Stimulated activated CD8-positive, alpha-beta memory T cell treated with anti-CD3 and anti-CD28 coated beads, Interleukin-4, amount 100 ng/mL, for 1 hour (primary cell): ENCODE data around the gene ZNF117.
"Not testable (repeated sequence)": the region's sequence is repeated elsewhere in the genome, so short reads cannot be mapped to it uniquely, and the experiment has no call there.

Experiments
- DNase-seq, 2 donors: peaks; one replicate each; pipeline ENCODE4 v3.0.0-alpha.2; 2020; ENCODE audit warnings: low read depth in 2 of 2, low spot score in 1 of 2

The ZNF117 gene

DNA sequence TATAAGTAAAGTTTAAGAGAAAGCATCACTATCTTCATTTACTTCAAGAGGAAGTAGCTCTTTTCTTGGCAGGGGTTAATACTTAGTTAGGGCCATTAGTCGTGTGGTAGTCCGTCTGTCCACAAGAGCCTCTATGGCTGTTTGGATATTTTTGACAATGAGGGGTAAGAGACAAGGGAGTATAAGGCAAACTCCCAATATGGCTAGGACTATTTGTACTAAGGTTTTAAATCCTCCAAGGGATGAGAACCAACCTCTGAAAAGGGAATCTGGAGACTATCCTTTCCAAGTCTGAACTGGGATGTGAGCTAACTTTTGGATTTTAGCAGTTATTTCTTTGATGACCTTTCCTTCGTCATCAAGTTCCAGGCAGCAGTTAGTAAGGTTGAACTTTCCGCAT is at the start of gene ZNF117:
TSS of gene ZNF117 (minus strand) at position 101 of the 400 bp plus-strand sequence.
- no peak for DNase-seq

DNA sequence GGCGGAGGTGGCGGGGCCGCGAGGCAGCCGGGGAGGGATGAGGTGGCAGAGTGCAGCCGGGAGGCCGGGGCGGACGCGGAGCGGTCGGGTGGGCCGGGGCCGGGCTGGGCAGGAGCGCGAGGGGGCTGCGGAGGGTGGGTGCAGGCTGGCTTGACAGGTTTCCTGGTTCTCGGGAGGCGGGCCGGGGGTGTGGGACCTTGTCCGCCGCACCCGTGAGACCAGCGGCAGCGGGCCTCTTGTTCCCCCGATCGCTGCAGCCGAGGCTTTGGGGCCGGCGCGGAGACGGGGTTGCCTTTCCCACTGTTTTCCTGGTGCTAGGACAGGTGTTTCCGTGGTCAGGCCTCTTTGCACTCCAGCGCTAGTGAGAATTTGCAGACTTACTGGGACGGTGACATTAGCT is 47.9 kb upstream of the ZNF117 start:
- not testable (repeated sequence) for DNase-seq

DNA sequence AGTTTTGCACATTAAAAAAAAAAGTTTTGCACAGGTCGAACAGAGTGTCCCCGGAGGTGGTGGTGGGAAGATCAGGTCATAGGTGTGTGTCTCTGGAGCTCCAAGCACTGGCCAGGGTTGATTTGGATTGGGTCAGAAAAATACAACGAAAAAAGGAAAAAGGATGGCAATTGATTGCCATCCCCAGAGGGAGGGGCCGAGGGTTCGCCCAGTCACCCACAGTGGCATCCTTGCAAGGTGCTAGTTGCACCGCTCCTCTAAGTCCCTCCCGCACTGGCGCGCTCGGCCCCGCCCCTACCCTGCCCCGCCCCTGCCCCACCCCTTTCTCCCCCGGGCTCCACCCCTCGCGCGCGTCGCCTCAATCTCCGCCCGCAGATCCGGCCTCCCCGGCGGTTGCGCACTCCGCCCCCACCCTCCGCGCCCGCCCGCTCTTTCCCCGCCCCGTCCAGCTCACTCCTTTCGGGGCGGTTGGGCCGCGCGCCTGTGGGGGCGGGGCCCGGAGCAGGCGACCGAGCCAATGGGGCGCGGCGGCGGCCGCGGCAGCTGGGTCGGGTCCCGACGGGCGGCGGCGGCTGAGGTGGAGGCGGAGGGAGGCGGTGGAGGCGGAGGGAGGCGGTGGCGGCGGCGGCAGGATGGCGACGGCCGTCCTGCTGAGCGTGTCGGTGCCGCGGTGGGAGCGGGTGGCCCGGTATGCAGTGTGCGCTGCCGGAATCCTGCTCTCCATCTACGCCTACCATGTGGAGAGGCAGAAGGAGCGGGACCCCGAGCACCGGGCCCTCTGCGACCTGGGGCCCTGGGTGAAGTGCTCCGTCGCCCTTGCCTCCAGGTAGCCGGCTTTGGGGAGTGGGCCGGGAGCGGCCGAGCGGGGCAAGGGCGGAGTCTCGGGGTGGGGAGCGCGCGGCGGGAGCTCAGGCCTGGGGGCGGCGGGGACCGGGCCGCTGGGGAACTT is 47.2 kb upstream of the ZNF117 start:
- peak; percentile 81 to 86 for DNase-seq

DNA sequence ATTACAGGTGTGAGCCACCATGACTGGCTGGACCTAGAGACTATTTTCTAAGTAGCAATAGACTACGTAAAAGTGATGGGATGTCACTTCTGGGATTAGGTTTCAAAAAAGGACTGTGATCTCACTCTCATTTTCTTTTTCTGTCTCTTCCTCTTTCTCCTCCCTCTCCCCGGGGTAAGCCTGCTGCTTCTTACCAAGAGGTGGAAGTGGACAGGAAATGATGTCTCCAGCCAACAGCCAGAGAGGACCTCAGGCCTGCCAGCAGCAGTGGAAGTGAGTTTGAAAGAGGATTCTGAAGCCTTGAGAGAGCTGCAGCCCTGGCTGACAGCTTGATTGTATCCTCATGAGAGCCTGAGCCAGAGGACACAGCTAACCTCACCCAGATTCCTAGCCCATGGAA is 45.7 kb upstream of the ZNF117 start:
- DNase-seq = not testable (repeated sequence)

DNA sequence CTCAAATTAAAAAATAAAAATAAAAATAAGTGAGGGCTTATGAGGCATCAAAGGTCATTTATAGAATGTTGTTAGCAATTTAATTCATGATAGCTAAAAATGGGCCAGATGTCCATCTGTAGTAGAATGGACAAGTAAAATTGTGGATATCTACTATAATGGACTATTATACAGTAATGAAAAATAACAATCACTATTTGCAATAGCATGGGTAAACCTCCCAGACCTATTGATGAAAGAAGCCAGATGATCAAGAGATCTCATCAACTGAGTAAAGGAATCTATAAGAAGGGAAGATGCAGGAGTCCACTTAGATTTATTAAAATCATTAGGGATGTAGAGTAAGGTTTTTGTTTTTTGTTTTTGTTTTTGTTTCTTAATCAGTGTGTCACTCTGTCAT is 44.6 kb upstream of the ZNF117 start:
- DNase-seq = not testable (repeated sequence)

DNA sequence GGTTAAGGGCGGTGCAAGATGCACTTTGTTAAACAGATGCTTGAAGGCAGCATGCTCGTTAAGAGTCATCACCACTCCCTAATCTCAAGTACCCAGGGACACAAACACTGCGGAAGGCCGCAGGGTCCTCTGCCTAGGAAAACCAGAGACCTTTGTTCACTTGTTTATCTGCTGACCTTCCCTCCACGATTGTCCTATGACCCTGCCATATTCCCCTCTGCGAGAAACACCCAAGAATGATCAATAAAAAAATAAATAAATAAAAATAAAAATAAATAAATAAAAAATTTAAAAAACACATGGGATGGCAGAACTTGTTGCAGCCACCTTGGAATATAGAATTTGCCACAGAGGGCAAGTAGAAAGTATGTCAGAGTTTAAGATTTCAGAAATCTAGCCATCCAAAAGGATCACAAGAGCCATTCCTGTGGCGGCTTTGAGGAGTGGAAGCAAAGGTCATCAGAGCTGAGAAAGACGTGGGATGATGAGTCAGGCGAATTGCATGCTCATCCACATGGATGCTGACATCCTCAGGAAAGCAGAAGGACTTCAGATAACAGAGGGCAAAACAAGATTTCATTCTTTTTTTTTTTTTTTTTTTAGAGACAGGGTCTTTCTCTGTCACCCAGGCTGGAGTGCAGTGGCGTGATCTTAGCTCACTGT is 43.4 kb upstream of the ZNF117 start:
- DNase-seq = not testable (repeated sequence)

DNA sequence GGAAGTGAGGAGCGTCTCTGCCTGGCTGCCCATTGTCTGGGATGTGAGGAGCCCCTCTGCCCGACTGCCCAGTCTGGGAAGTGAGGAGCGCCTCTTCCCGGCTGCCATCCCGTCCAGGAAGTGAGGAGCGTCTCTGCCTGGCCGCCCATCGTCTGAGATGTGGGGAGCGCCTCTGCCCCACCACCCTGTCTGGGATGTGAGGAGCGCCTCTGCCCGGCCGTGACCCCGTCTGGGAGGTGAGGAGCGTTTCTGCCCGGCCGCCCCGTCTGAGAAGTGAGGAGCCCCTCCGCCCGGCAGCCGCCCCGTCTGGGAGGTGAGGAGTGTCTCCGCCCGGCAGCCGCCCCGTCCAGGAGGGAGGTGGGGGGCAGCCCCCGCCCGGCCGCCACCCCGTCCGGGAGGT is 42.6 kb upstream of the ZNF117 start:
- DNase-seq = not testable (repeated sequence)

DNA sequence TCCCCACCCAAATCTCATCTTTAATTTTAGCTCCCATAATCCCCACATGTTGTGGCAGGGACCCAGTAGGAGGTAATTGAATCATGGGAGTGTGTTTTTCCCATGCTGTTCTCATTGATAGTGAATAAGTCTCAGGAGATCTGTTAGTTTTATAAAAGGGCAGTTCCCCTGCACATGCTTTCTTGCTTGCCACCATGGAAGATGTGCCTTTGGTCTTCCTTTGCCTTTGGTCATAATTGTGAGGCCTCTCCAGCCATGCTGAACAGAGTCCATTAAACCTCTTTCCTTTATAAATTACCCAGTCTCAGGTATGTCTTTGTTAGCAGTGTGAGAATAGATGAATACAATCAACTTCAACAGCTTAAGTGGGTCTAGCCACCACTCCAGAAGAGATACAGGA is 34.2 kb upstream of the ZNF117 start:
- not testable (repeated sequence) for DNase-seq

DNA sequence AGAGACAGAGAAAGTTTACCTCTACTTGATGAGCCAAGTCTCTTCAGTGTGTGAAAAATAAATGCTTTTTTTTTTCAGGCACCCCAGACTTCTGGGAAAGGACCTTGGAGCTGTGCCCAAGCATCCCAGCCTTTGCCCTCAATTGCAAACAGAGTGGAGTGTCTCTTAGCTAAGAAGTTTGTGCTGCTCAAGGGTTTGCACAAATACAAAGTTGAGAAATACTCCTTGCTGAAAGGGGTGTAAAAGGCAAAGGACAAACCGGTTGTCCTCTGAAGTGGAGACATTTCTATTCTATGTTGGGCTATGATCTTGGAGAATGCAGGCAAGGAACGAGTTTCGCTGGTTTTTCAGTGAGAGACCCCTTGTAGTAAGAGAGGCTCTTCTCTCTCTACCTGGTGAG is 30.1 kb upstream of the ZNF117 start:
- DNase-seq = not testable (repeated sequence)

DNA sequence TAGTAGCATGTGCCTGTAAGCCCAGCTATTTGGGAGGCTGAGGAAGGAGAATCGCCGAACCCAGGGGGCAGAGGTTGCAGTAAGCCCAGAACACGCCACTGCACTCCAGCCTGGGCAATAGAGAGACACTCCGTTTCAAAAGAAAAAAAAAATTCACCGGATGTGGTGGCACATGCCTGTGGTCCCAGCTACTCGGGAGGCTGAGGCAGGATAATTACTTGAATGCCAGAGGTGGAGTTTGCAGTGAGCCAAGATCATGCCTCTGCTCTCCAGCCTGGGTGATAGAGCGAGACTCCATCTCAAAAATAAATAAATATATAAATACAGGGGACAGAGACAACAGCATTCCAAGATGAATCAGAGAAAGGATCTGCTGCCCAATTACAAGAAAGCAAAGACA is 19.0 kb upstream of the ZNF117 start:
- not testable (repeated sequence) for DNase-seq

DNA sequence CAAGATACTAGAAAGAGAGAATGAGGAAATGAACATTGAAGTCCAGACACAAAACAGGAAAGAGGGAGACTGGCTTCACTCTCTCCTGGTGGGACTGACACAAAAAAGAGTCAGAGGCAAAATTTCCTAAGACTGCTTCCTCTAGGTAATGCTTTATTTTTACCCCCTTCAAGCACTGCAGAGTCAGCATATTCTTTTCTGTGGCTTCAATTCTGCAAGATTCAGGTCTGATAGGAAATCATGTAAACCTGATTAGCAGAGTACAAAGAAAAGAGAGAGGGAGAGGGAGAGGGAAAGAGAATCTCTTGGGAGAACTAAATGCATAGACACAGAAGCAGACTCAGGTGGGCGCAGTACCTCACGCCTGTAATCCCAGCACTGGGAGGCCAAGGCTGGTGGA is 18.6 kb upstream of the ZNF117 start:
- DNase-seq = not testable (repeated sequence)

DNA sequence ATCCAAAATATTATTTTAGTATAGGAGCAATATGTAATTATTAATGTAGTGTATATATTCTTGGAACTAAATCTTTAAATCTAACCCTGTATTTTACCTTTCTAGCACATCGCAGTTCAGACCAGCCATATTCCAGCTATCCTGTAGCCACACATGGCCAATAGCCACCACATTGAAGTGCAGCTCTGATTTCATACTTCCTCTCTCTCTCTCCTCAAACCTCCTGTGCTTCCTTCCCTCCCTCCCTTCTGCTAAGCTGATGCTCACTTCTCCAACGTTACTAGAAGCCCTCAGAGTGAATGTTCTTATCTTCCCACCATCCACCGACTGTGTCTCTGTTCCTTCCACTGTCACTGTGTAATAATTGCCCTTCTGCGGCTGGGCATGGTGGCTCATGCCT is 16.2 kb upstream of the ZNF117 start:
- DNase-seq = not testable (repeated sequence)

DNA sequence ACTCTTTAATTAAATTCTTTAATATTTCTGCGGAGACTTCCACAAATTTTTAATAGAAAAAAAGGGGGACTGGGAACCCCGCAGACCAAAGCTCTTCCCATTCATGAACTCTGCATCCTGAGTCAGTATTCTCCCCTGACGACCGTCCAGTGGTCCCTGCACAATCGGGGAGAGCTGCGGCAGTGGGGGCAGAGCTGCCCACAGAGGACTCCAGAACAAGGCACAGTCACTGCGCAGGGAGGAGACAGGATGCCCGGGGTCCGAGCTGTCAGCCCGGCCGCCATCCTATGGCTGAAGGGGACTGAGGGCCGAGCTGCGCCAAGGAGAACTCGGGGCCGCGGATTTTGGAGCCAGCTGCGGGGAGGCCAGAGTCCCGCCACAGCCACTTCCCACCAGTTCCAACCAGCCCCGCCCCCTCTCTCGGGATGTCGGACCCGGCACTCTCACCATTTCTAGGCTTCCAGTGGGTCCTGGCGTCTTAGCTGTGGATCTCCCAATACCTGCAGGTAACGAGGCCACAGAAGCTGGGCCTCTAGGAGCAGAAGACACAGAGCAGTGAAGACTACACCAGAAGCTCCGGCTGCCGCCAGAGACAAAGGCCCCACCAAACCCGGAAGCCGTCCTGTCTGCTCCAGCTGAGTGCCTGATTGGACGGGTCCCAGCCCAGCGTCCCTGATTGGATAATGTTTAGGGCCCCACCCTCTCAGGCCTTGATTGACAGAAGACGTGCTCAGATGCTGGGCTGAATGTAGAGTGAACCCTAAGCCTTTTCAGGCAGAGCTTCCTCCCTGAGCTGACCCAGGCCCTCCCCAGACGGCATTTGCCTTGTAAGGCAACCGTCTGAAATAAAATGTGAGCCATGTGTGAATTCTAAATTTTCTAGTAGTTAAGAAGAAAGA is 15.5 kb upstream of the ZNF117 start, which contains the start of gene ERV3-1:
TSS of gene ERV3-1 (minus strand) at position 594 of the 899 bp plus-strand sequence. CDS start 13,661 bp downstream, outside the sequence.
- DNase-seq = peak; percentile 70 to 85

DNA sequence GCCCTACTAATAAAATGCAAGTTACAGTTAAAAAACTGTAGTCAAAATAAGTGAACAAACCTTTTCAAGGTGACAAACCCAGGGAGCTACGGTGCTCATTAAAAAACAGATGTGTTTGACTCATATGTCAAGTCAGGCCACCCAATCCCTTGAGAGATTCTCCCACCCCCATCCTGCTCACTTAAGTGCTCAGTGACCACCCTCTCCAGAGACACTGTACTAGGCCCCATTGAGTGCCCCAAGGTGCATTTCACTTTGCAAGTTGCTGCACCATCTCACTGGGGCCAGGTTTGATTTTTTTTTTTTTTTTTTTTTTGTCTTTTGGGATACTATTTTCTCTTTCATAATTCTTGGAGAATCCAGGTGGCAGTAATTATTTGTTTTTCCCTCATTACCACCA is 13.7 kb upstream of the ZNF117 start:
- DNase-seq = no peak

DNA sequence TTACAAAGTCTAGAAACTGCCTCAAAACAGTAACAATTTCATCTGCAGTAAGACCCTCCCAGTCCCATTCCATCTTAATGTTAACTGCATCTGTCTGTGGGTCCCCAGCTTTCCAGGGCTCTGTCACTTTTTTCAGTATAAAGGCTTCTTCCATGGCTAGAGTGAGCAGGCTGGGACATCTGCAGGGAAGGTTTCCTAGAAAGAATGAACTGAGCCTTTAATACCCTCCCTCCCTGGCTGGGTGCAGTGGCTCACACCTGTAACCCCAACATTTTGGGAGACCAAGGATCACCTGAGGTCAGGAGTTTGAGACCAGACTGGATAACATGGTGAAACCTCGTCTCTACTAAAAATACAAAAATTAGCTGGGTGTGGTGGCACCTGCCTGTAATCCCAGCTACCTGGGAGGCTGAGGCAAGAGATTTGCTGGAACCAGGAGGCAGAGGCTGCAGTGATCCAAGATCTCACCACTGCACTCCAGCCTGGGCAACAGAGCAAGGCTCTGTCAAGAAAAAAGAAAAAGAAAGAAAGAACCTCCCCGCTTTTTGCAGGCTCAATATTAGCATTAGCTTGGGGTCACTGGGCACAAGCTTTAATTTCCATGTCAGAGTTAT is 12.2 kb upstream of the ZNF117 start:
- DNase-seq = no peak

DNA sequence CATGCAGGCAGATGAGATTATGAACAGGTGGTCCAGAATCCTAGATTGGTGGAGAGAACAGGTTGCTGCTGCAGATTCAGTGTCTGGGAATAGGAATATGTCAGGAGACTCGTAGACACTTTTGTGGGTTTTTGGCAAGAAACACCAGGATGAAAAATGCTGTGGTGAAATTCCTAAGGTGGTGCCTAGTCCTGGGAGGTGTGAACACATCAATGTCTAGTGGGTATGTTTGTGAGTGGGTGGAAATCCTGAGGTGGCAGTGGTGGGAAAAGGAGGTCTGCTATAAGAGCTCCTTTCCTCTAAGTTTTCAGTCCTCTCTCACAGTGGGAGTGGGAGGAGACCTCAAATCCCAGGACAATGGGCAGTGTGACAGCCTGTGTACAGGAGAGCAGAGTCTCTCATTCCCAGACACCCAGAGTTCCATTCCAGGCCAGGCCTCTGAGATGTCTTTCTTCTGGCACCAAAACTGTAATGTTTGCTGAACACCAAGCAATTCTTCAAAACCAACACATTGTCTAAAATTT is 10.5 kb upstream of the ZNF117 start:
- no peak for DNase-seq

DNA sequence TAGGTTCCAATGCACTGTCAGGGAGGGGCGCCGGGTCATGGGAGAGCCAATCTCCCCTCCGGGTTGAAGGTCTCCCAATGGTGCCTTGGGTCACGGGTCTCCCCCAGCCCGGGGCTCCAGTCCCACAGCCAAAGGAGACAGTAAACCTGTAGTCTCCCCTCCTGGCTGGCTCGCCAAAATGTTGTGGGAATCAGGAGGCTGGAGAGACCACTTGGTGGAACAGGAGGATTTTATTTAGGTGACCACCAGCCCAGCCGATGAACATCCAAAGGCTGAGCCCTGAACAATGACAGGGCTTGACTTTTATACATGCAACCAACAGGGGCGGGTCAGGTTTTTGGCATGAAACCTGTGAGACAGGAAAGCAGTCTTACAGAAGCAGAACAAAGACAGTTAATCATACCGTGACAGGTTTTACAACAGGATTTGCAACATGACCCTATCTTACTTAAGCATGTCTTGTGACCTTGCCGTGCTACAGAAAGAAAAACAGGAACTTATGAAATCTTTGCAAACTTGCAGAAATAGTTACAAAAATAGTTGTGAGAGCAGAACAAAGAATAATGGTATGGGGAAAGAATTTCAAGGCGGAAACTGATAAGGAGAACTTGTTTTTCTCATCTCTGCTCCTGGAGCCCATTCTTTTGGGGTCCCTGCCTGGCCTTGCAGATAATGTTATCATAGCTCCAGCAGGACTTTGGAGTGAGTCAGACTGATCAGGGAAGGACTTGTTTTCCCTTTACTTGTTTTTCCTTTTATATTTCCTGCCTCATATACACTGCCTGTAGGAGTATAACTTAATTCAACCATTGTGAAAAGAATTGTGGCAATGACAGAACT is 8.5 kb upstream of the ZNF117 start:
- no peak for DNase-seq

DNA sequence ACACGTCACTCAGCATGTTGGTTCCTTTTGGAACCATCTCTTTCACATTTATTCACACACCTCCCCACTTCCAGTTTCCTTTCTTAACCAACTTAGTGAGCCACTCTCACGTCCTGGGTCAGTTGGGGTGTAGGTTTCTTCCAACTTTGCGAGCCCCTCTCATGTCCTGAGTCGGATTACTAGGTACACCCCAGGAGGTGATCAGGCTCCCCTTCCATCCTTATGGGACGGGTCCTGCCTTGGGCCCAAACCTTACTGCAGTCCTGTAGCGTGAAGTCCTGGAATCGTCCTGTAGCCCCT is 8.0 kb upstream of the ZNF117 start:
- no peak for DNase-seq

DNA sequence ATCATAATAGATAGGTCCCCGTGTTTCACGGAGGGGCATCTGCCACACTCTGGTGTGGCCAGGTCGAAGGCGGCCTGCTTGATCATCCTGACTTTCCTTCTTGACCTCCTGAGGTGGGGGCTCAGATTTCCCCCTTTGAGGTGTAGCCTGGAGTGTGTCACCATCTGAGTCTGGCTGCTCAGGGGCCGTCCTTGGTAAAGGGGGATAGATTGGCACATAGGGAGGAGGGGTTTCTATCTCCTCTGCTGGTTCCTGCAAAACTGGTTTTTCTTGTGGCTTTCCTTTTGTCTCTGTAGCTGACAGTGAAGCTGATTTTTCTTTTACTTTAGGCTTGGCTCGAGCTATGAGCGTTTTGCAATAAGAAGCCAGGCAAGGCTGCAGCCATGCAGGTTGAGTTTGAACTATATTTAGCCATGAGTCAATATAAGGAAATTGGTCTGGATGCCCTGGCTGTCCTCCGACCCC is 7.1 kb upstream of the ZNF117 start:
- no peak for DNase-seq
